HUES6 (cell line): ENCODE results near the gene AKAP6.

Source experiments
- H3K27ac ChIP-seq: 2 replicates; pipeline ENCODE4 v1.7.0; 2013; ENCODE audit warnings: low read depth, mild to moderate bottlenecking, low read length, inconsistent platforms
- H3K27me3 ChIP-seq: 2 replicates; pipeline ENCODE4 v1.6.1; 2013; ENCODE audit warnings: low read length; ENCODE audit not compliant: control insufficient read depth, insufficient read depth
- H3K36me3 ChIP-seq: 2 replicates; pipeline ENCODE4 v1.6.1; 2013; ENCODE audit warnings: low read length; ENCODE audit not compliant: control insufficient read depth, insufficient read depth
- H3K4me1 ChIP-seq: 2 replicates; pipeline ENCODE4 v1.6.1; 2013; ENCODE audit warnings: low read length; ENCODE audit not compliant: control insufficient read depth, insufficient read depth
- H3K4me3 ChIP-seq: 2 replicates; pipeline ENCODE4 v1.5.1; 2013; ENCODE audit warnings: low read depth, low read length
- H3K9ac ChIP-seq: one replicate; pipeline ENCODE4 v1.6.1; 2013; ENCODE audit warnings: mild to moderate bottlenecking, low read length
- H3K9me3 ChIP-seq: 2 replicates; pipeline ENCODE4 v1.6.1; 2013; ENCODE audit warnings: low read depth, low read length; ENCODE audit not compliant: control insufficient read depth, insufficient read depth

AKAP6 gene

DNA sequence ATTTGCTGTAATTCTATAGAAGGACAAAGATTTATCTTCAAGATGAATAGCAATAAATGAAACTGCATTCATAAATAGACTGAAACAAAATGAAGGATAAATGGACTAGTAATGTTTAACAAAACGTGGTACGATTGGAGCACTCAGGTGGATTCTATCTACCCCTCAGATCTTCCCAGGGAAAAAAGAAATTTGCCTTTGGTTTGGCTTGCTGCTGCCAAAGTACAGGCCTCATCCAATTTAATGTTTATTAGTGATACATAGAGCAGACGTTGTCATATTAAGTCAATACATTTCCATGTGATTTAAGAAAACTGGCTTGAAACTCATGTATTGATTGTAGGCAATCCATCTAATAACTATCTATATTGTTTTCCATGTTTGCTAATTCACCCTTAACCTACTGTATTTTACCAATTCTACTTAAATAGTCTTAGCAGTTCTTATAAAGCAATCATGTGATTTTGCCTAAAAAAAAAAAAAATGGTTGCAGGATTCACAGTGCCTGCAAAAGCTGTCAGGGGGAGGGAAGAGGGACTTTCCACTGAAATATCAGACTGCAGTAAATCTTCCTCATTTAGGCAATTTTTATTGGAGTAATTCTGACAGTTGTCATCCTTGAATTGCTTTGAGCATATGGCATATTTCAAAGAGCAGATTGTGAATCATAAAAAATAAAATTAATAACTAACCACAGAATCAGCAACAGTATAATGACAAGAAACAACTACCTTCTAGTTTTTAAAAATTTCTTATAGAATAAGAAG lies 367.4 kb downstream of the AKAP6 start:
- Histone ChIP-seq H3K4me1 (no peaks in the 10 kb centered on the region), H3K4me3 (no peak overlapping the region), H3K36me3 (no peaks in the 10 kb centered on the region), H3K27ac (no peak overlapping the region), H3K9me3 (no peaks in the 10 kb centered on the region), H3K9ac (no peak overlapping the region), H3K27me3 (no peaks in the 10 kb centered on the region)

DNA sequence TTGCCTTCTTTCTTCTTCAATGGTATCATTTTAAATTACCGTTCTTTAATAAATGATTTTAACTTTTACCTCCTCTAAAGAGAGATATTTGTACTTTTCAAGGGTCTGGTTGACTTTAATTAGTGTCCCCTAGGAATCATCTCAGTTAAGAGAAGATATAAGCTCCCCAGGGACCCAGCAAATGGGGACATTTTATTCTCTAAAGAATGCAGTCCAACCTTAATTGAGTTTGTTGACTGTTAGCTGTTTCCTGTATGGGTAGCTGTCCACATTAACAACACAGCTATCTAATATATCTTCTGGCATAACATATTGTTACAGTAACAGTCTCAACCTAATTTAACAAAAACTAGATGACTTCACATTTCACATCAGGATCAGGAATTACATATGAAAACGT lies 368.0 kb downstream of the AKAP6 start:
- Histone ChIP-seq H3K9ac (no peak overlapping the region), H3K27me3 (no peaks in the 10 kb centered on the region)

DNA sequence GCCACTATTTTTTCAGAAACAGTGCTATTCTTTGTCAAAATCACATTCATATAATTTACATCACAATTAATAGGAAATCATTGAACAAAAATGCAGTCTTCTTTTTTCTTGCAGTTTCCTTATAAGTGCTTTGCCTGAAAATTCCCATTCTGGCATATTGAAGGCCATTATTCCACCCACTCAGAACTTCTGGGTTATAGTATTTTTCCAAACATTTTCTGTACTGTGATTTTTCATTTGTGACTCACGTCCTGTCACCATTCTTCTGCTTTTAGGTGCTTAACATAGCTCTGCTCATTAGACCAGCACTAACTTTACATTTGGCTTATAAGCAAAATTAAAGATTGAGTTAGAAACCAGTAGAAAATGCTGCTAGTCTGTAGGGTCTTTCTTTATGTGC lies 368.6 kb downstream of the AKAP6 start:
- no peak overlapping the region for H3K27ac ChIP-seq
- peaks cover 7% of the 10 kb centered on the region for H3K4me1 ChIP-seq
- no peaks in the 10 kb centered on the region for H3K36me3 ChIP-seq
- no peak overlapping the region for H3K9ac ChIP-seq
- no peaks in the 10 kb centered on the region for H3K27me3 ChIP-seq
- no peak overlapping the region for H3K4me3 ChIP-seq
- no peaks in the 10 kb centered on the region for H3K9me3 ChIP-seq

More for the DNA sequence above, 368.0 kb downstream of the AKAP6 start:
- H3K36me3 ChIP-seq = no peaks in the 10 kb centered on the region
- H3K4me1 ChIP-seq = peaks cover under 1% of the 10 kb centered on the region
- H3K27ac ChIP-seq = no peak overlapping the region
- no peak overlapping the region for H3K4me3 ChIP-seq
- H3K9me3 ChIP-seq = no peaks in the 10 kb centered on the region

DNA sequence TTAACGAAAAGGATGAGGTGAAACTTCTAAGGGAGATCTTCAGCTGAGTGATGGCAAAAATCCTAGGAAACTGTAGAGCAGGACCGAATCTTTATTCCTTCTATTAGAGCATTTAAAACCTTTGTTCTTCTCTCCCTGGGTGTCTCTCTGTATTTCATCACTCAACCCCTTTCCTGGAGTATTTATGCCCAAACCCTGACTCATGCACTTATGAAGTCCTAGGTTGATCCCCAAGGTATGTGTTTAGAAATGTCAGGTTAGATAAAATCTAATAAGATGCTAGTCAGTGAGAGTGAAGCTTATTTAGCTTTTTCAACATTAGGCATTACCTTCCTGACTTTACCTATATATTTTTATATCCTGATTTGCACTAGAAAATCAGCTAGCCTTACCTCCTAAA lies 369.7 kb downstream of the AKAP6 start:
- H3K4me1 ChIP-seq = peaks cover 13% of the 10 kb centered on the region
- no peak overlapping the region for H3K4me3 ChIP-seq
- no peaks in the 10 kb centered on the region for H3K27me3 ChIP-seq
- H3K27ac ChIP-seq = no peak overlapping the region
- no peak overlapping the region for H3K9ac ChIP-seq
- no peaks in the 10 kb centered on the region for H3K9me3 ChIP-seq
- H3K36me3 ChIP-seq = no peaks in the 10 kb centered on the region

DNA sequence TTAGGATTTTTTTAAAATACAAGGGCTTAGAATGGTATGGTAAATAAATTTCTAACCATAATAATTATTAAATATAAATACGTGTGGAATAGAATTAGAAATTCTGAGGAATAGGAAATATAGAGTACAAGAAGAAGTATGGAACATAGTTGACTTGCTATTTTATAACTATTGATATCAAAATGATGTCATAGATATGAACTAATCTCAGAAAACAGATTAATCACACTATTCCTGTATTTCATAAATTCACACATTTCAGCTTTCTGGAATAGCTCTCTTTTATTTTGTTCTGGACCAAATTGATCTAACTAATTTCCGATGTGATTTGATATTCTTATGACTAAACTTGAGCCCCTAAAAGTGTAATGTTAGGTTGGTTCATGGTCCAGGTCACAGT lies 372.4 kb downstream of the AKAP6 start:
- H3K9me3 ChIP-seq = no peaks in the 10 kb centered on the region; the same call in 1 of the 2 replicates
- H3K4me3 ChIP-seq = no peak overlapping the region
- no peak overlapping the region for H3K9ac ChIP-seq
- H3K27me3 ChIP-seq = no peaks in the 10 kb centered on the region
- H3K4me1 ChIP-seq = peaks cover 13% of the 10 kb centered on the region
- H3K36me3 ChIP-seq = no peaks in the 10 kb centered on the region
- H3K27ac ChIP-seq = peak overlapping the region; percentile 40; the same call in 1 of the 2 replicates

DNA sequence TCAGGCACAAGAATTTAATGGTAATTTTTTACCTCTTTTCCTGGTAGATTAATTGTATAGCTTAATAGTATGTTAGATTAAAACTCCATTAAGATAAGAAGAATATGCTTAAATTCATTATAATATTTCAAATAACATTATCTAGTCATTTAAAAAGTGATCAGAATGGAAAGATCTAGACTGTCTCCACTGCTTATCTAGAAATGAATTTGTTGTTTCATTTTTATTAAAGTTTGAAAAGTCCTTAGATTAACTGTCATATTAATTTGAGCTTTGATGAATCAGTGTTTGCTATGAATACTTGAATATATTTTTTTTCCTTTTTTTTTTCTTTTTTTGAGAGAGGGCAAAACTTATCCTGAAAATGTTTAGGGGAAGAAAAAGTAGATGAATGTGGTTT lies 373.0 kb downstream of the AKAP6 start:
- Histone ChIP-seq H3K27me3 (no peaks in the 10 kb centered on the region), H3K36me3 (no peaks in the 10 kb centered on the region), H3K27ac (peak overlapping the region; percentile 40; the same call in 1 of the 2 replicates), H3K4me1 (peaks cover 13% of the 10 kb centered on the region), H3K4me3 (no peak overlapping the region), H3K9me3 (no peaks in the 10 kb centered on the region; the same call in 1 of the 2 replicates), H3K9ac (no peak overlapping the region)

DNA sequence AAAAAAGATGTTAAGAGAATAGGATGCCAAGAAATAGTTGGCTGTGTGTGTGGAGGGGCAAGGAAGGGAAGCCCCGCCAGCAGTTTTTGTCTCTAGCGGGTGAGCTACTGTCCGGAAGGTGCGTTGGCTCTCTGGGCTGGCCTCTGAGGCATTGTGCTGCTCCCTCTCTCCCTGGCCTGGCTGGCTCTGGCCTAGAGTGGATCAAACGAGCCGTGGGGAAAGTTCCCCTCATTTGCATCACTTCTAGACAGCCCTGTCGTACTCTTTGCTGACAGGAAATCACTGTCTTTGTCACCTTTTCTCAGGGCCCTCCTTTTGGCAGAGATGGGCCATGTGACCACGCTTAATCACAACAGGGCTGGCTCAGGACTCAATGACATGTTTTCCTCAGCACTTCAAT lies 373.5 kb downstream of the AKAP6 start:
- no peak overlapping the region for H3K9ac ChIP-seq

DNA sequence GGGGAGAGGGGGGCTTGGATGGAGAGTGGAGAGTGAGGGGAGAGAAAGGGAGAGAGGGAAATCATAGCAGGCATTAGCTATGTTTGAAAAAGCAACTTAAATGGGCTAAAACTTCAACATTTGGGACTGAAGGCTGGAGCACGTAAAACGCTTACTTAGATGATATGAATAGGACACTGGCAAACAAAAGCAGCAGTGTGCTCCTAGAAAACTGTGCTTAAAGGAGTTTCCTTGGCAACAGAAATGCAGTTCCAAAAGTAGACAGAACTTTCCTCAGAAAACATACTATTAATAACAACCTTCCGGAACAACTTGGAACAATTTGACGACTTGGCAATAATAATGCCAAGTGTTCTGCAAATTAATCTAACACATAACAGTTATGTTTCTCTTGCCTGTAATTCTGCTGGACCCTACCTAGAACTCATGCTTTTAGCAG lies 374.1 kb downstream of the AKAP6 start:
- no peaks in the 10 kb centered on the region for H3K36me3 ChIP-seq
- no peak overlapping the region for H3K4me3 ChIP-seq
- H3K9me3 ChIP-seq = no peaks in the 10 kb centered on the region; the same call in 1 of the 2 replicates
- H3K27ac ChIP-seq = no peak overlapping the region; the same call in 1 of the 2 replicates
- H3K4me1 ChIP-seq = peaks cover 13% of the 10 kb centered on the region
- H3K27me3 ChIP-seq = no peaks in the 10 kb centered on the region
- H3K9ac ChIP-seq = no peak overlapping the region

More for the DNA sequence above, 373.5 kb downstream of the AKAP6 start:
- Histone ChIP-seq H3K27me3 (no peaks in the 10 kb centered on the region), H3K4me1 (peaks cover 13% of the 10 kb centered on the region), H3K36me3 (no peaks in the 10 kb centered on the region), H3K4me3 (no peak overlapping the region), H3K9me3 (no peaks in the 10 kb centered on the region; the same call in 1 of the 2 replicates), H3K27ac (peak overlapping the region; percentile 40; the same call in 1 of the 2 replicates)

DNA sequence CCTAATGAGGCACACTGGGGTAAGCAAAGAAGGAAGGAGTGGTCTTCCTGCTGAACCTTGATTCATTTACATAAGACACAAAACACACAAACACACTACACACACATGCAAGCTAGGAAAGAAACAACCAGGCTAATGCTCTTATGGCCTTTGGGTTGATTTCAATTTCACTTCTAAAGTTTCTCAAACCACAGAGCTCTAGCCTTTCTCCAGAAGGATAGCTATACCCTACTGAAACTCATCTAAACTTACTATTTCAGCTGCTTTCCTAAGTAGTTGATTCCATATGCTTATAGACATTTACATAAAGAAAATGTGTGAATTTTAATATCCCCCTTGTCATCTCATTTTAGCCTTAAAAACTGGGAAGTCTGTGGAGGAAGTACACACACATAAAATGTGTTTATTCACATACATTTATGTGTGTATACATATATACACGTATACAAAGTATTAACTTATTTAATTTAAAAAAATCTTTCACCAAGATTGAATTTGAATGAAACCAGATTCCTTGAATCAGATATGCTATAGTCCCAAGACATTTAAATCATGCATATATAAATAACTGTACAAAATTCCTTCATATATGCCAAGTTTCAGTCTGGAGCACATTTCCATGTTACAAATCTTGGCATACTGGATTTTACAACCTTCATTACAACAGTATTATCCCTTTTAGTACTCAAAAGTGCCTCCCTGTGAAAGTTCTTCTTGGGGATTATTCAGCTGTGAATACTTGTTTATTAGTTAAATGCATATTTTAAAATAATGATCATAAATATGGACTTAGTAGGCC lies 377.8 kb downstream of the AKAP6 start:
- Histone ChIP-seq H3K27ac (no peak overlapping the region), H3K9me3 (no peaks in the 10 kb centered on the region; the same call in 1 of the 2 replicates), H3K9ac (no peak overlapping the region), H3K4me1 (peaks cover 18% of the 10 kb centered on the region), H3K4me3 (no peak overlapping the region), H3K27me3 (no peaks in the 10 kb centered on the region), H3K36me3 (no peaks in the 10 kb centered on the region)

DNA sequence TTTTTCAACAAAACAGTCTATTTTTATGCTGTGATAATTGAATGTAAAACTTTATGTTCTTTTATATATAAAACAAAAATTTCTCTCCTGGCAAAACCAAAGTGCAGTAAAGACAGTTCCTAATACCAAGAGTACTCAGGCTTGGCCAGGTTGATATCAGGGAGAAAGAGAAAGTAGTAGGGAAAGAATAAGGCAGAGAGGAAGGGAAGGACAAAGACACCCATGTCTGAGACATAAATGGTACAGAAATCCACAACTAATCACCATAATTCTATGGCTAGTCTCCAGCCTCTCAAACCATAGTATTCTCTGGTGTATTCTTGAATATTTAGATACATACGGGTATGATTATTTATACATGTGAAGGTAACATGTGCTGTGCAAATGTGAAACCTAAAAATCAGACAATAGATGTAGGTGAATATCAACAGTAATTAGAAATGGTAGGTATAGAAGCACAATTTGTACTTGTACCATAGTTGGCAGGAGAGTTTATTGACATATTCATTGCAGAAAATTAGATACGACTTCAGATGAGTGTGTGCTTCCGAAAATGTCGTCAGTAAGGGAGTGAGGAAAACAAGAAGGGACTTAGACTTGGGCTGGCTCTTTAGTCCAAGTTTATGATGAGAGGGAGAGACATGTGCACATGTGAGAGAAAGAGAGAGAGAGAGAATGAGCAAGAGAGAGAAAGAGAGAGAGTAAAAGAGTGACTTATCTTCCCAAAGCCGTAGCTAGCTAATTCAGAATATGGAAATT lies 378.8 kb downstream of the AKAP6 start:
- H3K4me1 ChIP-seq = peaks cover 10% of the 10 kb centered on the region; the same call in 1 of the 2 replicates
- H3K4me3 ChIP-seq = no peak overlapping the region
- H3K27me3 ChIP-seq = no peaks in the 10 kb centered on the region
- H3K9ac ChIP-seq = no peak overlapping the region
- H3K27ac ChIP-seq = no peak overlapping the region
- no peaks in the 10 kb centered on the region; the same call in 1 of the 2 replicates for H3K9me3 ChIP-seq
- no peaks in the 10 kb centered on the region for H3K36me3 ChIP-seq
